Activated CD4-positive, alpha-beta T cell treated with anti-CD3 and anti-CD28 coated beads, Interleukin-2, amount 50 U/mL, for 16 hours (primary cell): ENCODE data around the gene THAP11.
"Not testable (repeated sequence)": the region's sequence is repeated elsewhere in the genome, so short reads cannot be mapped to it uniquely, and the experiment has no call there.

ENCODE experiments used
- DNase-seq: peaks from one replicate; pipeline ENCODE4 v3.0.0-alpha.2; 2020

Gene THAP11

GRCh38 chr16:67864044-67864443 is 21.9 kb downstream of the THAP11 start:
- DNase-seq, result not testable (repeated sequence)

GRCh38 chr16:67864594-67864993 is 22.5 kb downstream of the THAP11 start:
- no peak for DNase-seq

GRCh38 chr16:67865318-67865717 is 23.2 kb downstream of the THAP11 start:
- no peak for DNase-seq

GRCh38 chr16:67868290-67868689 is 26.2 kb downstream of the THAP11 start:
- no peak for DNase-seq

- no peak for DNase-seq
These were observed 27.5 kb downstream of the THAP11 start for GRCh38 chr16:67869653-67870052.

- DNase-seq, result no peak
These were observed 29.1 kb downstream of the THAP11 start for GRCh38 chr16:67871256-67871655.

- no peak for DNase-seq
These were observed 30.1 kb downstream of the THAP11 start for GRCh38 chr16:67872131-67872630.

GRCh38 chr16:67872631-67873434 is 30.7 kb downstream of the THAP11 start, which contains the start of gene EDC4:
Gene EDC4 (plus strand): TSS chr16:67873052. CDS start chr16:67873262, 210 bp downstream.
- peak; percentile 90 for DNase-seq

- peak; percentile 10 for DNase-seq
These were observed 31.6 kb downstream of the THAP11 start for GRCh38 chr16:67873435-67874370.

- DNase-seq, result no peak
These were observed 32.3 kb downstream of the THAP11 start for GRCh38 chr16:67874372-67874771.

GRCh38 chr16:67877064-67877463 is 34.9 kb downstream of the THAP11 start:
- no peak for DNase-seq

GRCh38 chr16:67878232-67878631 is 36.1 kb downstream of the THAP11 start:
- no peak for DNase-seq

- DNase-seq, result no peak
These were observed 36.7 kb downstream of the THAP11 start for GRCh38 chr16:67878846-67879245.

- DNase-seq, result no peak
These were observed 37.3 kb downstream of the THAP11 start for GRCh38 chr16:67879462-67879861.

- no peak for DNase-seq
These were observed 37.8 kb downstream of the THAP11 start for GRCh38 chr16:67879936-67880335.

GRCh38 chr16:67880584-67880983 is 38.5 kb downstream of the THAP11 start:
- DNase-seq, result no peak

GRCh38 chr16:67881621-67882161 is 39.6 kb downstream of the THAP11 start:
- no peak for DNase-seq

- no peak for DNase-seq
These were observed 40.4 kb downstream of the THAP11 start for GRCh38 chr16:67882374-67883145.

- no peak for DNase-seq
These were observed 41.2 kb downstream of the THAP11 start for GRCh38 chr16:67883146-67883871.

- DNase-seq, result peak; percentile 64
These were observed 41.7 kb downstream of the THAP11 start for GRCh38 chr16:67883872-67884261.

GRCh38 chr16:67884684-67885083 is 42.6 kb downstream of the THAP11 start, which contains the start of gene NRN1L:
Gene NRN1L (plus strand): TSS chr16:67884885. CDS start chr16:67884904, 19 bp downstream.
- DNase-seq, result no peak

GRCh38 chr16:67885545-67885944 is 43.4 kb downstream of the THAP11 start:
- no peak for DNase-seq
